SK-N-SH (cell line): ENCODE data around the gene MUC20.

Experiments
- CTCF ChIP-seq: fragments of 200-600 bp; sonication (generic); IDR thresholded peaks from 2 replicates; pipeline ENCODE4 v1.6.1; 2017; ENCODE audit warnings: antibody characterized with exemption, mild to moderate bottlenecking, moderate library complexity
- EZH2phosphoT487 ChIP-seq: fragments of 200-600 bp; sonication (generic); IDR thresholded peaks from 2 replicates; pipeline ENCODE4 v1.6.1; 2017; ENCODE audit warnings: low read depth, mixed run types, mild to moderate bottlenecking, antibody characterized with exemption, moderate library complexity, borderline replicate concordance
- MEF2A ChIP-seq: IDR thresholded peaks from 2 replicates; pipeline ENCODE4 v1.4.0; 2012; ENCODE audit warnings: low read depth, borderline replicate concordance
- NFIC ChIP-seq: IDR thresholded peaks from 2 replicates; pipeline ENCODE4 v1.4.0; 2012; ENCODE audit warnings: borderline replicate concordance
- SIN3A ChIP-seq: IDR thresholded peaks from 2 replicates; pipeline ENCODE4 v1.6.1; 2012; ENCODE audit warnings: low read depth, mild to moderate bottlenecking, low read length, moderate library complexity, borderline replicate concordance
- TCF12 ChIP-seq: IDR thresholded peaks from 2 replicates; pipeline ENCODE4 v1.4.0; 2012
- TF ChIP-seq, protein P1 (sequence below): IDR thresholded peaks from 2 replicates; pipeline ENCODE4 v1.4.0; 2012; ENCODE audit warnings: low read depth, borderline replicate concordance
- TF ChIP-seq, protein P2 (sequence below): IDR thresholded peaks from 2 replicates; pipeline ENCODE4 v1.6.1; 2012; ENCODE audit warnings: mild to moderate bottlenecking, low read depth, low read length, moderate library complexity
- TF ChIP-seq, protein P3 (sequence below): IDR thresholded peaks from 2 replicates; pipeline ENCODE4 v1.4.0; 2012; ENCODE audit warnings: low read depth

DNA sequence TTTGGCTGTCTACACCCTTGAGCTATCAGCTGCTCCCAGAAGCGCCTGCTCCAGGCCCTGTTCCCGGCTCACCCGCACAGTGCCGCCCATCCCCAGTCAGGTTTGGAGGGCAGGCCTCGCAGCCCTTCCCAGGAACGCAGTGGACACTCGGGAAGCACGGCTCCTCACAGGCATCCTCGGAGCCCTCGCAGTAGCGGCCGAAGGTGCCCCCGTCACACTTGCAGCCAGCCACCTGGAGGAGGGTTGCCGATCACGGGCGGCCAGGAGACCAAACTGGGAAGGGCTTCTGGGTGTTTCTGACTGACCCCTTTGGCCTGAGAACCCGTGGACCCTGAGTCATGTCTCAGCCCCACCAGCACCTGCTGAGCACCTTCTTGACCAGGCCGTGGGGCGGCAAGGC, 33.4 kb downstream of the MUC20 start:
- no peak for TF ChIP-seq CTCF
- no peak for TF ChIP-seq MEF2A
- TF ChIP-seq, protein P1, sequence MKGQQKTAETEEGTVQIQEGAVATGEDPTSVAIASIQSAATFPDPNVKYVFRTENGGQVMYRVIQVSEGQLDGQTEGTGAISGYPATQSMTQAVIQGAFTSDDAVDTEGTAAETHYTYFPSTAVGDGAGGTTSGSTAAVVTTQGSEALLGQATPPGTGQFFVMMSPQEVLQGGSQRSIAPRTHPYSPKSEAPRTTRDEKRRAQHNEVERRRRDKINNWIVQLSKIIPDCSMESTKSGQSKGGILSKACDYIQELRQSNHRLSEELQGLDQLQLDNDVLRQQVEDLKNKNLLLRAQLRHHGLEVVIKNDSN = no peak
- TF ChIP-seq, protein P2, sequence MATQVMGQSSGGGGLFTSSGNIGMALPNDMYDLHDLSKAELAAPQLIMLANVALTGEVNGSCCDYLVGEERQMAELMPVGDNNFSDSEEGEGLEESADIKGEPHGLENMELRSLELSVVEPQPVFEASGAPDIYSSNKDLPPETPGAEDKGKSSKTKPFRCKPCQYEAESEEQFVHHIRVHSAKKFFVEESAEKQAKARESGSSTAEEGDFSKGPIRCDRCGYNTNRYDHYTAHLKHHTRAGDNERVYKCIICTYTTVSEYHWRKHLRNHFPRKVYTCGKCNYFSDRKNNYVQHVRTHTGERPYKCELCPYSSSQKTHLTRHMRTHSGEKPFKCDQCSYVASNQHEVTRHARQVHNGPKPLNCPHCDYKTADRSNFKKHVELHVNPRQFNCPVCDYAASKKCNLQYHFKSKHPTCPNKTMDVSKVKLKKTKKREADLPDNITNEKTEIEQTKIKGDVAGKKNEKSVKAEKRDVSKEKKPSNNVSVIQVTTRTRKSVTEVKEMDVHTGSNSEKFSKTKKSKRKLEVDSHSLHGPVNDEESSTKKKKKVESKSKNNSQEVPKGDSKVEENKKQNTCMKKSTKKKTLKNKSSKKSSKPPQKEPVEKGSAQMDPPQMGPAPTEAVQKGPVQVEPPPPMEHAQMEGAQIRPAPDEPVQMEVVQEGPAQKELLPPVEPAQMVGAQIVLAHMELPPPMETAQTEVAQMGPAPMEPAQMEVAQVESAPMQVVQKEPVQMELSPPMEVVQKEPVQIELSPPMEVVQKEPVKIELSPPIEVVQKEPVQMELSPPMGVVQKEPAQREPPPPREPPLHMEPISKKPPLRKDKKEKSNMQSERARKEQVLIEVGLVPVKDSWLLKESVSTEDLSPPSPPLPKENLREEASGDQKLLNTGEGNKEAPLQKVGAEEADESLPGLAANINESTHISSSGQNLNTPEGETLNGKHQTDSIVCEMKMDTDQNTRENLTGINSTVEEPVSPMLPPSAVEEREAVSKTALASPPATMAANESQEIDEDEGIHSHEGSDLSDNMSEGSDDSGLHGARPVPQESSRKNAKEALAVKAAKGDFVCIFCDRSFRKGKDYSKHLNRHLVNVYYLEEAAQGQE = no peak
- no peak for TF ChIP-seq TCF12
- TF ChIP-seq EZH2phosphoT487 = no peak
- no peak for TF ChIP-seq NFIC
- TF ChIP-seq SIN3A = no peak
- TF ChIP-seq, protein P3, sequence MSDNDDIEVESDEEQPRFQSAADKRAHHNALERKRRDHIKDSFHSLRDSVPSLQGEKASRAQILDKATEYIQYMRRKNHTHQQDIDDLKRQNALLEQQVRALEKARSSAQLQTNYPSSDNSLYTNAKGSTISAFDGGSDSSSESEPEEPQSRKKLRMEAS = no peak
